Uterus (tissue), 2 donors: ENCODE data around the gene RALGPS1.

Experiments used
- POLR2A ChIP-seq, 2 donors: fragments of 450-650 bp; IDR thresholded peaks; one replicate each; pipeline ENCODE4 v1.6.1; 2016; ENCODE audit warnings: antibody characterized with exemption in 2 of 2, mild to moderate bottlenecking in 1 of 2, moderate library complexity in 1 of 2
- TF ChIP-seq, protein P1 (sequence below), 4 experiments: fragments of 200-600 bp in 2 of 4; fragments of 450-650 bp in 2 of 4; sonication (generic) in 2 of 4; IDR thresholded peaks; one replicate each; pipeline ENCODE4 v1.5.1; 2016 to 2019; ENCODE audit warnings: antibody characterized with exemption in 4 of 4, mild to moderate bottlenecking in 2 of 4, moderate library complexity in 1 of 4

DNA sequence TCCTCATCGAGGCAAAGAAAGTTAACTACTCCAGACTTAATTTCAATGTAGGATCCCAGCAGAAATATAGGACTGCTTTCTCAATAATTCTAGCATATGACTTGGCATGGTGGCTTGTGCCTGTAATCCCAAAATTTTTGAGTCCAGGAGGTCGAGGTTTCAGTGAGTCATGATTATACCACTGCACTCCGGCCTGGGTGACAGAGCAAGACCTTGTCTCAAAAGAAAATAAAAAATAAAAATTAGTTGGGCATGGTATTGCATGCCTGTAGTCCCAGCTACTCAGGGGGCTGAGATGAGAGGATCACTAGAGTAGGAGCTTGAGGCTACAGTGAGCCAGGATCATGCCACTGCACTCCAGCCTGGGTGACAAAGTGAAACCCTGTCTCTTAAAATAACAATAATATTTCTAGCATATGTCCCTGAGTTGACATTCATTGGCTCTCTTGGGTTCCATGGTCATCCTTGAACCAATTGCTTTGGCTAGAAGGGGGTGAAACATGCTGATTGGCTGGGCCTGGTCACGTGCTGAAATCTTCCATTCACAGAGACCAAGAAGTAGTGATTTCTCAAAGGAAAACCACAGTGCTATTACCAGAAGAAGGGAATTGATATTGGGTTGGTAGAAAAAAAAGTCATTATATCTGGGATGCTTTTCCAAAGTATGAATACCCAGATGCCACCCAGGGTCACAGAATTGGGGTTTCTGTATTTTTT lies 318.4 kb downstream of the RALGPS1 start:
- TF ChIP-seq, protein P1, sequence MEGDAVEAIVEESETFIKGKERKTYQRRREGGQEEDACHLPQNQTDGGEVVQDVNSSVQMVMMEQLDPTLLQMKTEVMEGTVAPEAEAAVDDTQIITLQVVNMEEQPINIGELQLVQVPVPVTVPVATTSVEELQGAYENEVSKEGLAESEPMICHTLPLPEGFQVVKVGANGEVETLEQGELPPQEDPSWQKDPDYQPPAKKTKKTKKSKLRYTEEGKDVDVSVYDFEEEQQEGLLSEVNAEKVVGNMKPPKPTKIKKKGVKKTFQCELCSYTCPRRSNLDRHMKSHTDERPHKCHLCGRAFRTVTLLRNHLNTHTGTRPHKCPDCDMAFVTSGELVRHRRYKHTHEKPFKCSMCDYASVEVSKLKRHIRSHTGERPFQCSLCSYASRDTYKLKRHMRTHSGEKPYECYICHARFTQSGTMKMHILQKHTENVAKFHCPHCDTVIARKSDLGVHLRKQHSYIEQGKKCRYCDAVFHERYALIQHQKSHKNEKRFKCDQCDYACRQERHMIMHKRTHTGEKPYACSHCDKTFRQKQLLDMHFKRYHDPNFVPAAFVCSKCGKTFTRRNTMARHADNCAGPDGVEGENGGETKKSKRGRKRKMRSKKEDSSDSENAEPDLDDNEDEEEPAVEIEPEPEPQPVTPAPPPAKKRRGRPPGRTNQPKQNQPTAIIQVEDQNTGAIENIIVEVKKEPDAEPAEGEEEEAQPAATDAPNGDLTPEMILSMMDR (IDR thresholded peaks at IDR 0.05): no peak
- no peak for TF ChIP-seq POLR2A (IDR thresholded peaks at IDR 0.05)
